HCT116 (cell line): ENCODE measurements around the gene KRTAP4-8. TPM values are rescaled to one million over a fixed set of nuclear protein-coding genes. Genes with fewer than 3 reads are reported as not detected.

ENCODE experiments used
- ATAC-seq: fragments of 200-7000 bp; cut with Tn5 transposase; 2 replicates; pipeline ENCODE4 v1.9.1; 2020; ENCODE audit warnings: mild to moderate bottlenecking, moderate library complexity
- BruUV-seq: library from RNA; stranded (reverse); fragments of 400-500 nt; replicated peaks from 2 replicates; lab custom pipeline; 2021; lab: Mats Ljungman, UMichigan
- CTCF ChIA-PET: fragments of 300-600 bp; sonication (Branson Sonifier 250); formaldehyde crosslinking; loops from one replicate; lab custom pipeline; 2021; ENCODE audit warnings: antibody characterized with exemption; lab: Charles Lee
- POLR2A ChIA-PET: fragments of 300-600, 350-600 bp; sonication (Branson Sonifier 250); formaldehyde crosslinking; loops from one replicate; lab custom pipeline; 2021; ENCODE audit warnings: antibody characterized with exemption; lab: Charles Lee
- RAD21 ChIA-PET, 2 experiments: fragments of 300-600 bp; sonication (Branson Sonifier 250); formaldehyde crosslinking; loops; one replicate each; lab custom pipeline; 2023; ENCODE audit warnings: low total read pairs in 2 of 2; ENCODE audit not compliant: uncharacterized antibody in 2 of 2, unreplicated experiment in 2 of 2, low non-redundant PET in 1 of 2; lab: Charles Lee
- DNase-seq: peaks from one replicate; pipeline ENCODE4 v3.0.0-alpha.2; 2010; ENCODE audit warnings: low read depth, low spot score
- H2AFZ ChIP-seq: fragments of 200-600 bp; shearing (Covaris generic), sonication (generic); 2 replicates; pipeline ENCODE4 v1.6.1; 2017; ENCODE audit warnings: low read depth, mixed run types, mixed read lengths, antibody characterized with exemption, low read length; ENCODE audit not compliant: poor library complexity, severe bottlenecking
- H3K27ac ChIP-seq: 2 replicates; pipeline ENCODE4 v1.5.1; 2012; ENCODE audit warnings: low read depth, low read length
- H3K27me3 ChIP-seq: fragments of 200-600 bp; sonication (generic); 2 replicates; pipeline ENCODE4 v1.6.1; 2016; ENCODE audit warnings: mixed run types, low read length, mixed read lengths; ENCODE audit not compliant: insufficient read depth
- H3K36me3 ChIP-seq, 2 experiments: fragments of 200-500 bp in 1 of 2; fragments of 200-600 bp in 1 of 2; sonication (Bioruptor generic) in 1 of 2; sonication (generic) in 1 of 2; 2 replicates each; pipeline versions ENCODE4 v1.5.1 to v1.6.1; 2014 to 2016; ENCODE audit warnings: low read length in 2 of 2, inconsistent platforms in 1 of 2, mixed read lengths in 1 of 2, mixed run types in 1 of 2; ENCODE audit not compliant: insufficient read depth in 2 of 2, control insufficient read depth in 1 of 2
- H3K4me1 ChIP-seq, 2 experiments: fragments of 200-600 bp in 1 of 2; sonication (generic) in 1 of 2; 2 replicates each; pipeline versions ENCODE4 v1.5.1 to v1.6.1; 2012 to 2017; ENCODE audit warnings: low read length in 2 of 2, inconsistent platforms in 1 of 2, mild to moderate bottlenecking in 1 of 2, mixed read lengths in 1 of 2, mixed run types in 1 of 2, moderate library complexity in 1 of 2; ENCODE audit not compliant: insufficient read depth in 2 of 2, control insufficient read depth in 1 of 2
- H3K4me2 ChIP-seq: fragments of 200-600 bp; sonication (generic); 2 replicates; pipeline ENCODE4 v1.6.1; 2017; ENCODE audit warnings: mixed run types, low read length, mixed read lengths
- H3K4me3 ChIP-seq, 2 experiments: fragments of 200-600 bp in 1 of 2; sonication (generic) in 1 of 2; replicated peaks in 1 of 2; 2 replicates each; pipeline ENCODE4 v1.5.1; 2011 to 2016; ENCODE audit warnings: low read length in 2 of 2, control low read depth in 1 of 2, low read depth in 1 of 2, mild to moderate bottlenecking in 1 of 2, mixed read lengths in 1 of 2, mixed run types in 1 of 2
- H3K79me2 ChIP-seq: fragments of 200-600 bp; sonication (generic); 2 replicates; pipeline ENCODE4 v1.6.1; 2017; ENCODE audit warnings: mild to moderate bottlenecking, mixed run types, low read length, moderate library complexity, mixed read lengths; ENCODE audit not compliant: insufficient read depth
- H3K9ac ChIP-seq: fragments of 200-600 bp; sonication (generic); 2 replicates; pipeline ENCODE4 v1.6.1; 2016; ENCODE audit warnings: low read length, mixed read lengths
- H3K9me2 ChIP-seq: fragments of 200-600 bp; sonication (generic), shearing (Covaris generic); 2 replicates; pipeline ENCODE4 v1.6.1; 2017; ENCODE audit warnings: mixed run types, mild to moderate bottlenecking, moderate library complexity; ENCODE audit not compliant: insufficient read depth
- H3K9me3 ChIP-seq, 2 experiments: fragments of 200-500 bp in 1 of 2; fragments of 200-600 bp in 1 of 2; sonication (Bioruptor generic) in 1 of 2; sonication (generic) in 1 of 2; 2 replicates each; pipeline ENCODE4 v1.6.1; 2014 to 2017; ENCODE audit warnings: low read length in 2 of 2, mixed read lengths in 2 of 2, inconsistent platforms in 1 of 2, low read depth in 1 of 2, mild to moderate bottlenecking in 1 of 2, mixed run types in 1 of 2, moderate library complexity in 1 of 2; ENCODE audit not compliant: control insufficient read depth in 1 of 2, insufficient read depth in 1 of 2
- H4K20me1 ChIP-seq: fragments of 200-600 bp; sonication (generic), shearing (Covaris generic); 2 replicates; pipeline ENCODE4 v1.6.1; 2017; ENCODE audit warnings: mixed run types, mild to moderate bottlenecking, moderate library complexity; ENCODE audit not compliant: insufficient read depth
- CTCF ChIP-seq, 3 experiments: fragments of 200-600 bp in 1 of 3; sonication (generic) in 1 of 3; IDR thresholded peaks in 2 of 3; conservative IDR thresholded peaks in 1 of 3; 2 replicates each; pipeline ENCODE4 v1.5.1; 2012 to 2017; ENCODE audit warnings: low read depth in 2 of 3, low read length in 2 of 3, antibody characterized with exemption in 1 of 3, borderline replicate concordance in 1 of 3, control low read depth in 1 of 3, mild to moderate bottlenecking in 1 of 3, mixed read lengths in 1 of 3, mixed run types in 1 of 3, moderate library complexity in 1 of 3; ENCODE audit not compliant: insufficient read depth in 1 of 3
- EGR1 ChIP-seq: IDR thresholded peaks from 2 replicates; pipeline ENCODE4 v1.6.1; 2012; ENCODE audit warnings: low read depth
- ELF1 ChIP-seq: IDR thresholded peaks from 2 replicates; pipeline ENCODE4 v1.6.1; 2012; ENCODE audit warnings: low read depth, borderline replicate concordance
- EZH2 ChIP-seq: fragments of 200-600 bp; sonication (generic); IDR thresholded peaks from 2 replicates; pipeline ENCODE4 v1.6.1; 2017; ENCODE audit warnings: antibody characterized with exemption, mixed run types
- EZH2phosphoT487 ChIP-seq: fragments of 200-600 bp; IDR thresholded peaks from 2 replicates; pipeline ENCODE4 v1.6.1; 2018; ENCODE audit warnings: antibody characterized with exemption, borderline replicate concordance
- FOSL1 ChIP-seq: IDR thresholded peaks from 2 replicates; pipeline ENCODE4 v1.6.1; 2012; ENCODE audit warnings: low read depth
- JUND ChIP-seq: IDR thresholded peaks from 2 replicates; pipeline ENCODE4 v1.6.1; 2012
- RAD21 ChIP-seq: IDR thresholded peaks from 2 replicates; pipeline ENCODE4 v1.6.1; 2012; ENCODE audit warnings: low read depth, mild to moderate bottlenecking
- SIN3A ChIP-seq: IDR thresholded peaks from 2 replicates; pipeline ENCODE4 v1.6.1; 2012; ENCODE audit warnings: low read depth
- SP1 ChIP-seq: IDR thresholded peaks from 2 replicates; pipeline ENCODE4 v1.6.1; 2012; ENCODE audit warnings: low read depth
- SRF ChIP-seq: IDR thresholded peaks from 2 replicates; pipeline ENCODE4 v1.6.1; 2012; ENCODE audit warnings: low read depth
- TCF7L2 ChIP-seq: IDR thresholded peaks from 2 replicates; pipeline ENCODE4 v1.7.0; 2011; ENCODE audit warnings: borderline replicate concordance, inconsistent platforms; ENCODE audit not compliant: insufficient read depth, insufficient read length; ENCODE audit errors: extremely low read depth
- intact Hi-C: fragments of 100-400 bp; cut with micrococcal nuclease; formaldehyde crosslinking; loops from 2 replicates; pipeline ENCODE4 v1.10.0; 2022
- total RNA-seq: library from RNA; stranded (reverse); gene quantifications from one replicate; pipeline ENCODE4 v1.2.1, GENCODE V29; 2021; ENCODE audit not compliant: unreplicated experiment
- TF ChIP-seq, protein P1 (sequence below): IDR thresholded peaks from 2 replicates; pipeline ENCODE4 v1.6.1; 2011; ENCODE audit warnings: mild to moderate bottlenecking, low read length, moderate library complexity; ENCODE audit not compliant: insufficient replicate concordance; ENCODE audit errors: extremely low read depth
- TF ChIP-seq, protein P2 (sequence below): IDR thresholded peaks from 2 replicates; pipeline ENCODE4 v1.6.1; 2012
- TF ChIP-seq, protein P3 (sequence below): IDR thresholded peaks from 2 replicates; pipeline ENCODE4 v1.6.1; 2012

Gene KRTAP4-8
- total RNA-seq, 1 experiment from 2014 or later: not detected

- ATAC-seq: no peak
- intact Hi-C loops: no loop called here
- no peaks in the 10 kb centered on the region for H4K20me1 ChIP-seq
- POLR2A ChIA-PET: no interaction called here
- H3K36me3 ChIP-seq: peaks cover 0 to 9% of the 10 kb centered on the region in 2 experiments; a peak in 1 of 4 replicates
- no peaks in the 10 kb centered on the region for H3K79me2 ChIP-seq
- CTCF ChIA-PET: no interaction called here
- TF ChIP-seq RAD21: no peak
- TF ChIP-seq FOSL1: no peak
- no peak for TF ChIP-seq SP1
- TF ChIP-seq CTCF (IDR thresholded peaks at IDR 0.05 in 2 of 3, conservative IDR thresholded peaks at IDR 0.05 in 1 of 3; ENCODE audit: borderline replicate concordance in 1 of 3, insufficient read depth in 1 of 3, low read depth in 2 of 3, low read length in 2 of 3): no peak
- no peak for TF ChIP-seq TCF7L2
- TF ChIP-seq EGR1: no peak
- TF ChIP-seq JUND: no peak
- no peak for TF ChIP-seq ELF1
- TF ChIP-seq, protein P1, sequence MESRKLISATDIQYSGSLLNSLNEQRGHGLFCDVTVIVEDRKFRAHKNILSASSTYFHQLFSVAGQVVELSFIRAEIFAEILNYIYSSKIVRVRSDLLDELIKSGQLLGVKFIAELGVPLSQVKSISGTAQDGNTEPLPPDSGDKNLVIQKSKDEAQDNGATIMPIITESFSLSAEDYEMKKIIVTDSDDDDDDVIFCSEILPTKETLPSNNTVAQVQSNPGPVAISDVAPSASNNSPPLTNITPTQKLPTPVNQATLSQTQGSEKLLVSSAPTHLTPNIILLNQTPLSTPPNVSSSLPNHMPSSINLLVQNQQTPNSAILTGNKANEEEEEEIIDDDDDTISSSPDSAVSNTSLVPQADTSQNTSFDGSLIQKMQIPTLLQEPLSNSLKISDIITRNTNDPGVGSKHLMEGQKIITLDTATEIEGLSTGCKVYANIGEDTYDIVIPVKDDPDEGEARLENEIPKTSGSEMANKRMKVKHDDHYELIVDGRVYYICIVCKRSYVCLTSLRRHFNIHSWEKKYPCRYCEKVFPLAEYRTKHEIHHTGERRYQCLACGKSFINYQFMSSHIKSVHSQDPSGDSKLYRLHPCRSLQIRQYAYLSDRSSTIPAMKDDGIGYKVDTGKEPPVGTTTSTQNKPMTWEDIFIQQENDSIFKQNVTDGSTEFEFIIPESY: no peak
- TF ChIP-seq SRF: no peak
- no peak for TF ChIP-seq EZH2phosphoT487
- TF ChIP-seq, protein P2, sequence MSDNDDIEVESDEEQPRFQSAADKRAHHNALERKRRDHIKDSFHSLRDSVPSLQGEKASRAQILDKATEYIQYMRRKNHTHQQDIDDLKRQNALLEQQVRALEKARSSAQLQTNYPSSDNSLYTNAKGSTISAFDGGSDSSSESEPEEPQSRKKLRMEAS: no peak
- no peak for TF ChIP-seq EZH2
- TF ChIP-seq, protein P3, sequence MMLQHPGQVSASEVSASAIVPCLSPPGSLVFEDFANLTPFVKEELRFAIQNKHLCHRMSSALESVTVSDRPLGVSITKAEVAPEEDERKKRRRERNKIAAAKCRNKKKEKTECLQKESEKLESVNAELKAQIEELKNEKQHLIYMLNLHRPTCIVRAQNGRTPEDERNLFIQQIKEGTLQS: no peak
- no peak for TF ChIP-seq SIN3A
- TF ChIP-seq, all 23 proteins: peak for 0
- Histone ChIP-seq H3K27me3 (no peaks in the 10 kb centered on the region), H3K4me3 (no peak overlapping the region), H3K9ac (no peak overlapping the region), H3K4me1 (no peaks in the 10 kb centered on the region; a peak in 1 of 4 replicates), H2AFZ (no peak overlapping the region), H3K9me2 (no peaks in the 10 kb centered on the region), H3K9me3 (peaks cover 6 to 41% of the 10 kb centered on the region in 2 experiments; a peak in 3 of 4 replicates), H3K27ac (no peak overlapping the region), H3K4me2 (no peak overlapping the region)
- RAD21 ChIA-PET: no interaction called here
- BruUV-seq: no TSS peak
- DNase-seq: no peak
Measured at GRCh38 chr17:41141361-41141760, 43.4 kb upstream of the KRTAP4-8 start.
